ENCODE data around the gene NDUFB8.

The NDUFB8 gene

DNA sequence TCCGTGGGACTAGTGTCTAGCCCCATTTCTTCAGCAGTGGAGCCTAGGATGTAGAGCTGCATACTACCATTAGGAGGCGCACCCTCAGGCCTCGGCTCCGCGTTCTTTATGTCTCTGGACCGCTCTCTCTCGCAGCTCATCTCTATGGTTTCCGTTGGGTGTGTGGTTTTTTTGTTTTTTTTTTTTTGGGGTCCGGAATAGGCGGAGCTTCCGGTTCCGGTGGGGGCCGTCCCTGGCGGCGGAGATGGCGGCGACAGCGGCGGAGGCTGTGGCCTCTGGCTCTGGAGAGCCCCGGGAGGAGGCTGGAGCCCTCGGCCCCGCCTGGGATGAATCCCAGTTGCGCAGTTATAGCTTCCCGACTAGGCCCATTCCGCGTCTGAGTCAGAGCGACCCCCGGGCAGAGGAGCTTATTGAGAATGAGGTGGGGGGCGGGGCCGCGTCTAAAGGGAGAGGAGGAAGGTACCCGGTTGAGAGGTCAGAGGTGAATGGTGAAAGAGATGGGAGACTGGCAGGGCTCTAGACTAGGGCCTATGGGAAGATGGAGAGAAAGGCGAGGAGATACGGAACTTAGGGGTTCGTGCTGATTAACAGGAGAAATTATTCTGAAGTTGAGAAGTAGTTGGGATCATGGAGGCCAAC is 6.2 kb upstream of the NDUFB8 start, which contains the start of gene HIF1AN:
HIF1AN (plus strand) TSS at position 229 of the 639 bp plus-strand sequence; CDS start at position 245, 16 bp downstream.
- peak; percentile 92 to 93 for DNase-seq

- DNase-seq: no peak
Measured at GRCh38 chr10:100535338-100535714, 5.7 kb upstream of the NDUFB8 start.

DNA sequence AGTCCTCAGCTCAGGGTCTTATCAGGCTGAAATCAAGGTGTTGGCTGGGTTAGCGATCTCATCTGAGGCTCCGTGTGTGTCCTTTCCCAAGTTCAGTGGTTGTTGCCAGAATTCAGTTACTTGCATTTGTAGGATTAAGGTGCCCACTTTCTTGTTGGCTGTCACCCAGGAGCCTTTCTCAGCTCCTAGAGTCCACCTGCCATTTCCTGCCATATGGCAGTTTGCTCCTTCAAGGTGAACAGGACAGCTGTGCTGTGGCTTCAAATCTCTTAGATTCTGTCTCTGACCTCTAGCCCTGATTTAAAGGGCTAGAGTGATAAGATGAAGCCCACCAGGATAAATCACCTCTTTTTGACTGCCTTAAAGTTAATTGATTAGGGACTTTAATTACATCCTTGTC is 5.1 kb upstream of the NDUFB8 start:
- no peak for DNase-seq

- DNase-seq: no peak
Measured at GRCh38 chr10:100531761-100532160, 2.1 kb upstream of the NDUFB8 start.

- no peak for DNase-seq
Measured at GRCh38 chr10:100528921-100529474, 673 bp downstream of the NDUFB8 start.

GRCh38 chr10:100528123-100528886 is 1.4 kb downstream of the NDUFB8 start:
- DNase-seq: no peak

DNA sequence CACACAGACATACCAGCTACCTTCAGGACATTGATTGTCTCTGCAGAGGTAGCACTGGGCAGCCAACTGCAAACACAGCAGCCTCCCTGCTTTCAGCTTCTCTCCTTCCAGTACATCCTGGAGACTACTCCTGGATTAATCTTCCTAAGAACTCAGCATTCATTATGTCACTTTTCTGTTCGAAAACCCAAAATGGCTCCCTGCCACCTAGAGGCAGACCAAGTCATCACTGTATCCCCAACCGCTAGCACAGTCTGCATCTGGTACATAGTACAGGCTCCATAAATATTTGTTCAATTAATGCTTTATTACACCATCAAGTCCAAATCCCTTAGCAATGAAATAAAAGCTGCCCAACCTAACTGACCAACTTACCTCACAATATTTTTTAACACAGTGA is 5.0 kb downstream of the NDUFB8 start:
- DNase-seq: no peak

DNA sequence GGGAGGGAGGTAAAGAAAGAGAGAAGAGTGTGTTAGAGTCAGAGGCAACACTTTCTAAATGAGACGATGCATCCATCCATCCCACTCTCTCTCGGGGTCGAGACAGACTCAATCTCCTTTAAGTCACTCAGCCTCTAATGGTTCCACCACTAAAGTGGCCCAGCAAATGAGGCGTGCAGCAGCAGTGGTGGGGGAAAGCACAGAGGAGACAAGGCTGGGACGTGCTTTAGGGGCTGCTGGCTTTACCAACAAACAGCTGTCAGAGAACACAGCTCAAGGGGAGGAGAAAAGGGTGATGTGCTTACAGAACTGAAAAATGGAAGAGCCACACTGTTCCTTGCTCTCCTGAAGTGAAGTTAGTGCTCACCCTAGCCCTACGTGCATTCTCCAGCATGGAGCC is 5.5 kb downstream of the NDUFB8 start:
- no peak for DNase-seq

GRCh38 chr10:100522945-100523344 is 6.7 kb downstream of the NDUFB8 start:
- DNase-seq: no peak

DNA sequence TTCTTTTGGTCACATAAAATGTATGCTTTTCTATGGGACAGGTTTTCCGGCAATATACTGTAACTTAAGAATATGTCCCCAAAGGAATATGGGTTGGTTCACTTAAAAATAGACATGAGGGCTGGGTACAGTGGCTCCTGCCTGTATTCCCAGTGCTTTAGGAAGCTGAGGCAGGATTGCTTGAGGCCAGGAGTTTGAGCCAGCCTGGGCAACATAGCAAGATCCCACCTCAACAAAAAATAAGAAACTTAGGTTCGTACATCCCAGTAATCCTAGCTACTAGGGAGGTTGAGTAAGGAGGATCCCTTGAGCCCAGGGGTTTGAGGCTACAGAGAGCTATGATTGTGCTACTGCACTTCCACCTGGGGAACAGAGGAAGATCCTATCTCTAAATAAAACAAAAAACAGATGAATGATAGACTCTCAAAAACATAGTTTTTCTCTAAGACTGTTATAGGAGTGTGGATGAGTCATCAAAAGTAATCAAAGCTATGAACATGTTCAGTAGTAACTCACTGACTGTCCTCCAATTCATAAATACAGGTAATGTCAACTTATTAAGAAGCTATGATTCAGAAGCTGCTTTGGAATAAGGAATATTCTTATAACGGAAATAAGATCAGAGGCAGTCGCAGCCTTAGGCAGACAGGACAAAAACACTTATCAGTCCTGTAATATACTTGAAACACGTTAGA is 7.4 kb downstream of the NDUFB8 start:
- DNase-seq: no peak

GRCh38 chr10:100520811-100521210 is 8.9 kb downstream of the NDUFB8 start:
- DNase-seq: no peak

- DNase-seq: peak; percentile 18 to 64
Measured at GRCh38 chr10:100519311-100520051, 10.2 kb downstream of the NDUFB8 start, which contains the start of gene SEC31B. Gene SEC31B, minus strand, starts transcription at chr10:100519861. Its CDS starts 2,909 bp downstream, at chr10:100516952.

GRCh38 chr10:100518761-100519241 is 10.9 kb downstream of the NDUFB8 start:
- peak; percentile 53 to 58 for DNase-seq

GRCh38 chr10:100516847-100517246 is 12.8 kb downstream of the NDUFB8 start:
- DNase-seq: peak in 1 of 2 experiments; percentile 33

- no peak for DNase-seq
Measured at GRCh38 chr10:100515612-100516011, 14.1 kb downstream of the NDUFB8 start.

DNA sequence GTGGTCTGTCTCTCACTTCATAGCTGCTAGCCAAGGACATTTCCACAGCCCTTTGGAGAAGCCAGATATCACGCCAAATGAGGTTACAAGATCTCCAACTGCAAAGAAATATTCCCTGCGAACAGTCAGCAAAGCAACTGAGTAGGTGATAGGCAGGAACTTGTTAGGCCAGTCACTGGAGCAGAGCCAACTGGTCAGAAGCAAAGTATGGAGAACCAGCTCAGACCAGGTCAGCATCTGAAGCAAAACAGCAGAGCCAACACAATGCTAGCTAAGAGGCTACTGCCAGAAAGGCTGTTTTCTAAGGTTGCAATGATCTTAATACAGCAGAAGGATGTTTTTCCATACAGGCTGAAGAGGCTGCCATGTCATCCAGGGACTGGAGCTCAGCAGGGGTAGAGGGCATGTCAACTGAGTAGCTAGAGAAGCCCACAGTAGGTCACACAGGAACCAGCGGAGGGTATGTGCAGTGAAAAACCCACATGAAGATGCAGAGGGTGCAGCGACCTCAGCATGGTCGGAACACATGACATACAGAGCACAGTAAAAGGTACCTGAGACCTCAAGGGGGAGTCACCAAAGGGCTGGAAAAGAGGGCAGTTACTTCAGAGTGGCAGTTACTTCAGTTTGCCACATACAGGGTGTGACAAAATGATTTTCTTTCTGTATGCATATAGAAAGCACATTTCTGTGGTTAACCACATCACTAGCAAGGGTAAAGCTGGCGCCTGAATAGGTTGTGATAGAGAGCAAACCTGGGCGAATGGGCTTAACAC is 18.9 kb downstream of the NDUFB8 start:
- no peak for DNase-seq

DNA sequence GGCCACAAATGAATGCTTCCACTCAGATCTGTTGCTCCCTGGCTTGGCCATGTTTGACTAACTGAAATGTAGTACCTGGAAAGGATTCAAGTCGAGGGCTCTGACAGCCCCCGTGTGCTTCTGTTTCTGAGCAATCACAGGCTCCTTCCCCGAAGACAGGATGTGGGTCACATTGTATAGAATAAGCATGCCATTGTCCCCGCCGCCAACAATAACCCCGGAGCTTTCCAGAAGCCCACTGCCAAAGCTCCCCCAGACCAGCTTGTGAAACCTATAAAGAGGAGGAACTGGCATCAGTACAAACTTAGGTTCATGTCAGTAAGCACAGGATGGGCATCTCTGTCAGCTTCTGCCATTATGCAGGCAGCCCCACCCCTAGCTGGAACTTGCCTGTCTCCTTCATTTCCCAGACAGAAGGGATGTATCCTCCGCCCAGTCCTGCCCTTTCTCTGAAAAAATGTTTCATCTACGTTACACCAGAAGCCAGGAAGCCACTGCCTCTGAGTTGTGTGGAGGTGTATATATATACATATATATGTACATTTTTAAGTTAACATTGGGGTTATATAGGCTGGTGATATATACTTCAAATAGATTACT is 20.3 kb downstream of the NDUFB8 start:
- DNase-seq: no peak

DNA sequence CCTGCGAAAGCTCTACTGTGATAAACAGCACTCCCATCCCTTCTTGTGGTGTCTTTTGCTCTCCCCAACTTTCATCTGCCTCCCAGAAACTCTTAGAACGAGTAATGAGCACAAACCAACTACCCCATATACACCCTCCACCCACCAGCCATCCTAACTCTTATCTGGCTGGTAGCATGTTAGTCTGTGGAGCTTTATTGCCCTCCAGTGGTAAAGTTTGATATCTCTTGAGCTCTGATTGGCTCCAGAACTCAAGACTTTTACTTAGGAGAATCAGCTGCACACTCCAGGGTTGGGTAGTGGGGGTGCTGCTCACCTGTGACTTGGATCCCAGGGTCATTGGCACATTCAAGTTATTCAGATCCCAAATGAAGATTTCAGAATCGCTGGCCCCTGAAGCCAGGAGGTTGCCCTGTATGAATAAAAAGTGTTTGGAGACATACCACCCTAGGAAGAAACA is 20.9 kb downstream of the NDUFB8 start:
- DNase-seq: peak; percentile 31 to 41

- DNase-seq: no peak
Measured at GRCh38 chr10:100508266-100508665, 21.4 kb downstream of the NDUFB8 start.

GRCh38 chr10:100507357-100507732 is 22.3 kb downstream of the NDUFB8 start:
- no peak for DNase-seq
